ENCODE results near the gene UGT1A3.

- no peak for TF ChIP-seq YY1 (IDR thresholded peaks at IDR 0.05)
- TF ChIP-seq, protein P1, sequence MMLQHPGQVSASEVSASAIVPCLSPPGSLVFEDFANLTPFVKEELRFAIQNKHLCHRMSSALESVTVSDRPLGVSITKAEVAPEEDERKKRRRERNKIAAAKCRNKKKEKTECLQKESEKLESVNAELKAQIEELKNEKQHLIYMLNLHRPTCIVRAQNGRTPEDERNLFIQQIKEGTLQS (IDR thresholded peaks at IDR 0.05) = no peak
- TF ChIP-seq FOXA1 (IDR thresholded peaks at IDR 0.05) = no peak
- TF ChIP-seq, protein P2, sequence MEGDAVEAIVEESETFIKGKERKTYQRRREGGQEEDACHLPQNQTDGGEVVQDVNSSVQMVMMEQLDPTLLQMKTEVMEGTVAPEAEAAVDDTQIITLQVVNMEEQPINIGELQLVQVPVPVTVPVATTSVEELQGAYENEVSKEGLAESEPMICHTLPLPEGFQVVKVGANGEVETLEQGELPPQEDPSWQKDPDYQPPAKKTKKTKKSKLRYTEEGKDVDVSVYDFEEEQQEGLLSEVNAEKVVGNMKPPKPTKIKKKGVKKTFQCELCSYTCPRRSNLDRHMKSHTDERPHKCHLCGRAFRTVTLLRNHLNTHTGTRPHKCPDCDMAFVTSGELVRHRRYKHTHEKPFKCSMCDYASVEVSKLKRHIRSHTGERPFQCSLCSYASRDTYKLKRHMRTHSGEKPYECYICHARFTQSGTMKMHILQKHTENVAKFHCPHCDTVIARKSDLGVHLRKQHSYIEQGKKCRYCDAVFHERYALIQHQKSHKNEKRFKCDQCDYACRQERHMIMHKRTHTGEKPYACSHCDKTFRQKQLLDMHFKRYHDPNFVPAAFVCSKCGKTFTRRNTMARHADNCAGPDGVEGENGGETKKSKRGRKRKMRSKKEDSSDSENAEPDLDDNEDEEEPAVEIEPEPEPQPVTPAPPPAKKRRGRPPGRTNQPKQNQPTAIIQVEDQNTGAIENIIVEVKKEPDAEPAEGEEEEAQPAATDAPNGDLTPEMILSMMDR (IDR thresholded peaks at IDR 0.05; ENCODE audit: low read depth, low read length, missing input control) = no peak
- no peak for TF ChIP-seq GABPA (IDR thresholded peaks at IDR 0.05 in 1 of 2, conservative IDR thresholded peaks at IDR 0.05 in 1 of 2)
- no peak for TF ChIP-seq HNF4A (conservative IDR thresholded peaks at IDR 0.05)
- no peak for TF ChIP-seq RAD21 (IDR thresholded peaks at IDR 0.05)
- no peak for TF ChIP-seq SP1 (IDR thresholded peaks at IDR 0.05)
- no peak for TF ChIP-seq TAF1 (conservative IDR thresholded peaks at IDR 0.05)
- no peak for TF ChIP-seq REST (IDR thresholded peaks at IDR 0.05)
- TF ChIP-seq MAX (IDR thresholded peaks at IDR 0.05) = no peak
- TF ChIP-seq JUND (IDR thresholded peaks at IDR 0.05) = no peak
Observed at GRCh38 chr2:233691443-233692433, 37.1 kb upstream of the UGT1A3 start.

Data from liver (tissue), 3 donors.